GM19099 (cell line): ENCODE data around the gene TIMM50.

Source experiments
- POLR2A ChIP-seq: IDR thresholded peaks from 3 replicates; pipeline ENCODE4 v1.6.1; 2011; ENCODE audit warnings: low read depth; ENCODE audit not compliant: insufficient read length; ENCODE audit errors: extremely low read depth

TIMM50 gene

DNA sequence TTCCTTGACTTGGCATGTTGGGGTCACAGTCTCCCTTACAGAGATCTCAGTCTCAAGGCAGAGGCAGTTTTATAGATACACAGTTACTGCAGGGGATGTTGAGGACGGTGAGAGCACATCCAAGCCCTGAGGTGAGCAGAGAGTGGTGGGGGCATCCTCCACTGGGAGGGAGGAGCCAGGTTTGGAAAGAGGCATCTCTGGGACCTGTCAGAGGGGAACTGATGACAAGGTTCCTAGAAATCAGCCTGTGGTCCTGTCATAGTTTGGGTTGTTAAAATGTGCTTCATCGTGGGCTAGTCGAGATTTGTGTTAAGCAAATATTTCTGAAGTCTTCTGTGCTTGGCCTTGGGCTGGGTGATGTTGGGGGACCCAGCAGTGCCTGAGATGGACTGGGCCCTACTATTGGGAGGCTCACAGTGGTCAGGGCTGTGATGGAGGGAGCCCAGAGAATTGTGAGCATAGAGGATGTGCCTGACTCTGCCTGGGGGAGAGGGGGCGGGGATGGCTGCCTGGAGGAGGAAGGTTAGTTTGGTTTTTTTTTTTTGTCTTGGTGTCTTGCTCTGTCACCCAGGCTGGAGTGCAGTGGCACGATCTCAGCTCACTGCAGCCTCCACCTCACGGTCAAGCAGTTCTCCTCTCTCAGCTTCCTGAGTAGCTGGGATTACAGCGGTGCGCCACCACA lies 31.4 kb upstream of the TIMM50 start:
- TF ChIP-seq POLR2A = no peak

DNA sequence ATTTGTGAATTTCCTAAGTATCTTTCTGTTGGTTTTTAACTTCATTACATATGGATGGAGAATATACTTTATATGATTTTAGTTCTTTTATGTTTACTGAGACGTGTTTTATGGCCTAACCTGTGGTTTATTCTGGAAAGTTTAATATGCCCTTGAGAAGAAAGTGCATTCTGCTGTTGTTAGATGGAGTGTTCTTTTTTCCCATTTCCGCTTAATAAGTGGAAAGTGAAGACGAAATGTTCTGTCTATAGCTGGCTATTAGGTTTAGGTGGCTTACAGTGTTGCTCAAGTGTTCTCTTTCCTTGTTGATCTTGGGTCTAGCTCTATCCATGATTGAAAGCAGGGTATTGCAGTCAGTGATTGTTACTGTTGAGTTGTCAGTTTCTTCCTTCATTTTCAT lies 17.2 kb upstream of the TIMM50 start:
- TF ChIP-seq POLR2A = no peak

DNA sequence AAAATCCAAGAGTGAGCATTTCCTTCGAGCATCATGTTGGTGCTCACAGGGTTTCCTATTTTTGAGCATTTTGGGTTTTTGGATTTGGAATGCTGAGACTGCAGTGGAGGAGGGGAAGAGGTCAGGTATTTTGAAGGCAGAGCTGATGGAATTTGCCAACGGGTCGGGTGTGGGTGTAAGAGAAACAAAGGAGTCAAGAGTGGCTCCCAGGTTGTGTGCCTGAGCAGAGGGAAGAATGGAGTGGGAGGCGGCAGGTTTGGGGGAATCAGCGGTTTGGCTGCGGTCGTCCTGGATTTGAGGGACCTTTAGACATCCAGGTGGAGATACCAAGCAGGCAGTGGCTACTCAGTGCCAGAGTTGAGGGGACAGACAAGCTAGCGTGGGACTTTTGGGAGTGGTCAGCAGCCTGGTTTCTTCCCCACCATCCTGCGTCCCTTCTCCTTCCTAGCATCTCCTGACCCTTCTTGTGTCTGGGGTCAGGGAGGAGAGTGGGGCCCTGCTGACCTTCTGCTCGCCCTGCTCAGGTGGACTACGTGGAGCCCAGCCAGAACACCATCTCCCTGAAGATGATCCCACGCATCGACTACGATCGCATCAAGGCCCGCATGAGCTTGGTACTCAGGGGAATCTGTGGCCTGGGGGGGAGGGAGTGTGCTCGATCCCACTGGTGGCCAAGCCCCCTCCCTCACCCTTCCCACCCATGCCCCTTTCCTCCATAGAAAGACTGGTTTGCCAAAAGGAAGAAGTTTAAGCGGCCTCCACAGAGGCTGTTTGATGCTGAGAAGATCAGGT lies 14.5 kb upstream of the TIMM50 start:
- no peak for TF ChIP-seq POLR2A

DNA sequence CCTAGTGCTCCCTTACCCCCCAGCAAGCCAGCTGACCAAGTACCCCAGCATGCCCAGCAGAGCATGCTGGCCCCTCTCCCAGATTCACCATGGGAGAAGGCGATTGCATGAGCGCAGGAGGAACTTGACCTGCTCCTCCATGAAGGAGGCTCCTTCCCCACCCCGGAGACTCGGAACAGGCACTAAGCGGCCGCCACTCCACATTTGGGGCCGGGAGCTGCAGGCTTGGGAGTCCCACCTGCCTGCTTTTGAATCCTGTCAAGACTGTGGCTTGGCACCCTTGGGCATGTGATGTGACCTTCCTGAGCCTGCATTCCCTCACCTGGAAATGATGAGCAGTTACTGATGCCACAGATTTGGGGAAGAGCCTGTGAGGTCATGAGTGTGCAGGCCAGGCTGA lies 12.7 kb upstream of the TIMM50 start:
- TF ChIP-seq POLR2A = no peak

DNA sequence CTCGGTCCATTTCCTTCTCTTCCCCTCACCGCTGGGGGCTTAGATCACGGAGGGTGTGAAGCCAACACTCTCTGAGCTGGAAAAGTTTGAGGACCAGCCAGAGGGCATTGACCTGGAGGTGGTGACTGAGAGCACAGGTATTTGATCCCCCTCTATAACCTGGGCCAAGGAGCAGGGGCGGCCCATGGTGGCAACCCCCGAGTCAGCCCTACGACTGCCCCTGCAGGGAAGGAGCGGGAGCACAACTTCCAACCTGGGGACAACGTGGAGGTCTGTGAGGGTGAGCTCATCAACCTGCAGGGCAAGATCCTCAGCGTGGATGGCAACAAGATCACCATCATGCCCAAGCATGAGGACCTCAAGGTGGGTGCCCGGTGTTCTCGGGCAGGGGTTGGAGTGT lies 11.6 kb upstream of the TIMM50 start:
- TF ChIP-seq POLR2A = no peak

- no peak for TF ChIP-seq POLR2A
Measured at GRCh38 chr19:39469567-39469966, 11.1 kb upstream of the TIMM50 start.

DNA sequence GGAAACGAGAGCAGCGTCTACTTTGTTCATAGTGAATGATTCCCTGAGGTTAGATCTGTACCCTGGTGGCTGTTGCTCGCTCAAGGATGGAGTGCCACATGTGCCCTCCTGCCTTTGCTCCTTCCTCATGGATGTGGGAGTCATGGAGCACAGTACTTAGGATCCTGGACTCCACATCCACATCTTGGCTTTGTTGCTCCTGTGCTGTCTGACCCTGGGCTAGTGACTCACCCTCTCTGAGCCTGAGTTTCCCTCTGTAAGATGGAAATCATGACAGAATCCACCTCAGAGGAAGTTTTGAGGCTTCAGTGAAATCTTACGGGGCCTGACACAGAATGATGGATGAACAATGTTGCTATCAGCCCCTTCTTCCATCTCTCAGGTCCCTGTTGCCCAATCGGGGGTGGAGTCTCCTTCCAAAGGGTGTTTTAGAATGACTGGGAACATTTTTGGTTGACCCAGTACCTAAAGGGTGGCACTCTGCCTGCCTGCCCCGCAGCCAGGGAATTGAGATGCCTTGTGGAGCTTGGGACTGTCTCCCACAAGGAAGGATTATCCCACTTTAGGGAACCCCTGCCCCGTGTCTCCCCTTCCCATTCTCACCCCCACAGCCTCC lies 9.8 kb upstream of the TIMM50 start:
- TF ChIP-seq POLR2A = no peak

- TF ChIP-seq POLR2A = no peak
Measured at GRCh38 chr19:39471756-39472536, 8.7 kb upstream of the TIMM50 start.

DNA sequence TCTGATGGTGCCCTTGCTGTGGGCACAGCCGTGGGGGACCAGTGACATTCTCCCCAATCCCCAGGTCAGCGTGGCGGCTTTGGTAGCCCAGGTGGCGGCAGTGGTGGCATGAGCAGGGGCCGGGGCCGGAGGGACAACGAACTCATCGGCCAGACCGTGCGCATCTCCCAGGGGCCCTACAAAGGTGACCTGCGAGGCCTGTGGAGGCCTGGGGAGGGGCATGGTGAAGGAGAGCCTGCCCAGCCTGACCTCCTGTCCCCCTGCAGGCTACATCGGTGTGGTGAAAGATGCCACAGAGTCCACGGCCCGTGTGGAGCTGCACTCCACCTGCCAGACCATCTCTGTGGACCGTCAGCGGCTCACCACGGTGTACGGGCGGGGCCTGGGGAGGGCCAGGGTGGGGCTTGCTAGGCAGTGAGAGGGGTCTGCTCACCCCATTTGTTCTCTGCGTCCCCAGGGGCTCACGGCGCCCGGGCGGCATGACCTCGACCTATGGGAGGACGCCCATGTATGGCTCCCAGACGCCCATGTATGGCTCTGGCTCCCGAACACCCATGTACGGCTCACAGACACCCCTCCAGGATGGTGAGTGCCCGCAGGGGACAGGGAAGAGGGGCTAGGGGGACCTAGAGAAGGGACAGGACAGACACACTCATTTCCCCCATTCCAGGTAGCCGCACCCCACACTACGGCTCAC lies 7.7 kb upstream of the TIMM50 start:
- TF ChIP-seq POLR2A = no peak

DNA sequence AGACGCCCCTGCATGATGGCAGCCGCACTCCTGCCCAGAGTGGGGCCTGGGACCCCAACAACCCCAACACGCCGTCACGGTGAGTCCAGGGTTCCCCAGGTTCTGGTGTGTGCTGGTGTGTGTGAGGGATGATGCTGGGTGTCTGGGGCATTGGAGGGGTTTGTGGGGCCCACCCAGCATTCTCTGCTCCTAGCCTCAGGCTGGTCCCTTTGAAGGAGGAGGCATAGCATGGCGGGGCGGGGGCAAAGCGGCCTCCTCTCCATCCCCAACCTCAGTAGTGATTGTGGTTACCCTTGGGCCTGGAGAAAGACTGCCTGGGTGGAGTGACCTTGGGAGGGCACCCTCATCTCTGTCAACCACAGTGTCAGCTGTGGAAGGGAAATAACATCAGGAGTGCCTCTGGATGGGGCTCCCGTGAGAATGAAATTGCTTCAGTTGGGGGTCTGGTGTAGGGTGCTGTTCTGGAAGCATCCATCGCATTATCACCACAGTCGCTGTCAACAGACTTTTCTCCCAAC lies 7.1 kb upstream of the TIMM50 start:
- TF ChIP-seq POLR2A = no peak

DNA sequence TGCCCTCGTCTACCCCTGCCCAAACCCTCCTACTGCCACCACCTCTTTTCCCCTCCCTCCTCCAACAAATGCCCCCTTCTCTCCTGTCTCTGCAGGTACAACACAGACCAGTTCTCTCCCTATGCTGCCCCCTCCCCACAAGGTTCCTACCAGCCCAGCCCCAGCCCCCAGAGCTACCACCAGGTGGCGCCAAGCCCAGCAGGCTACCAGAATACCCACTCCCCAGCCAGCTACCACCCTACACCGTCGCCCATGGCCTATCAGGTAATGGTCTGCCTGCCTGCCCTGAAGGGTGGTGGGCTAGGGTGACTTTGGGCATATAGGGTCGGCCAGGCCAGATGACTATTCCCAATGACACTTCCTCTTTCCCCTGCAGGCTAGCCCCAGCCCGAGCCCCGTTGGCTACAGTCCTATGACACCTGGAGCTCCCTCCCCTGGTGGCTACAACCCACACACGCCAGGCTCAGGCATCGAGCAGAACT lies 6.5 kb upstream of the TIMM50 start:
- TF ChIP-seq POLR2A = no peak

GRCh38 chr19:39475748-39476147 lies 4.9 kb upstream of the TIMM50 start:
- no peak for TF ChIP-seq POLR2A

- TF ChIP-seq POLR2A = no peak
Measured at GRCh38 chr19:39479916-39480315, 722 bp upstream of the TIMM50 start.

DNA sequence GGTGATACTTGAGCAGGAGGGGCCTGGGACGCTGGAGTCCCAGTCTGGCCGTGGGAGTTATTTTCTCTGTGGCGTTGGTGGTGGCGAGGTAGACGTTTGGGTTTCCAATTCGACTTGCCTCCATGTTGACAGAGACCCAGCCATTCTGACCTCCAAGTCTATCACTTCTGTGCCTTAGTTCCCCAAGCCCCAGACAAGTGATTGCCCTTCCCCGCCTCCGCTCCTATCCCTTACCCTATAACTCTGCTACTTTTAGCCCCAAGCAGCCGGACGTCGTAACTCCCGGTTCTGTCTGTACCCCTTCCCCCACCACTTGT lies 549 bp downstream of the TIMM50 start:
- no peak for TF ChIP-seq POLR2A

- TF ChIP-seq POLR2A = no peak
Measured at GRCh38 chr19:39481676-39482075, 1.0 kb downstream of the TIMM50 start.

DNA sequence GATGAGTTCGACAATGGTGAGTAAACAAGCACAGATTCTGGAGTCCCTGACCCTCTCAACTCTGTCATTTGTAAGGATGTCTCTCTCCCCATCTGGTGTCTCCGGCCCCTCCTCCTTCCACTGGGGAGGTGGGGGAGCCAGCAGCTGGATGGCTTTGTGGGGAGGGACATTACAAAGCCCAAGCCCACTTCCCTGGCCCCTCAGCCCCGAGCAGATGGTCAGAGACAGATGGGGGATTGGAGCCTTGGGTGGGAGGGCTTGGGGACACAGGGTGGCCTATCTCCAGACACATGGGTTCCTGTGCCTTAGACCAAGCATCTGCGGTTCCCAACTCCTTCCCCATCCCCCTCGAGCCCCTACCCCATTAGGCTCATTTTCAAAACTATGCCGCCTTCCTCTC lies 2.5 kb downstream of the TIMM50 start:
- TF ChIP-seq POLR2A = no peak
